Measurements from ENCODE around the gene RBM4. TPM values are rescaled to one million over a fixed set of nuclear protein-coding genes. Genes with fewer than 3 reads are reported as not detected.

Gene RBM4
- total RNA-seq, 1 experiment from 2014 or later: 272 TPM

- Mint-ChIP-seq H3K9me3 (peaks cover 17 to 27% of the 10 kb centered on the region in 2 experiments), H3K36me3 (ENCODE audit: insufficient read depth in 1 of 3, low read depth in 3 of 3) (peaks cover 2 to 25% (median 20%) of the 10 kb centered on the region in 3 experiments; a peak in 6 of 7 replicates), H3K4me1 (peaks cover 15 to 17% of the 10 kb centered on the region in 2 experiments), H3K4me3 (peak within 1 kb of the TSS; percentile 97 to 98), H3K27me3 (ENCODE audit: low read depth) (peaks cover 25% of the 10 kb centered on the region), H3K27ac (peak within 1 kb of the TSS; percentile 98 to 99 (median 99))
- H3K4me1 ChIP-seq (ENCODE audit: insufficient read depth, low read length): no peaks in the 10 kb centered on the region; the same call in 1 of the 2 replicates
- peak within 1 kb of the TSS; percentile 35 for H3K9ac ChIP-seq (ENCODE audit: extremely low read depth, insufficient read length, low read length)
- no peak within 1 kb of the TSS for H3T11ph ChIP-seq (ENCODE audit: low read length)
- H3K23ac ChIP-seq (ENCODE audit: insufficient read length, low read depth, low read length): no peak within 1 kb of the TSS
- peak within 1 kb of the TSS; percentile 55 for H4K91ac ChIP-seq (ENCODE audit: insufficient read length, low read depth, low read length)
- peaks cover 10% of the 10 kb centered on the region for H3K23me2 ChIP-seq (ENCODE audit: insufficient read length, low read depth, low read length, poor library complexity, severe bottlenecking)
- H2BK5ac ChIP-seq (ENCODE audit: insufficient read length, low read length): no peak within 1 kb of the TSS
- H3K79me2 ChIP-seq (ENCODE audit: insufficient read depth, low read length): no peaks in the 10 kb centered on the region
- peak; percentile 91 for TF ChIP-seq CTCF (conservative IDR thresholded peaks at IDR 0.05)
- H3K4me2 ChIP-seq (ENCODE audit: insufficient read depth, insufficient read length, low read length): peak within 1 kb of the TSS; percentile 73
- no peak within 1 kb of the TSS for H2AFZ ChIP-seq (ENCODE audit: low read length)
- no peaks in the 10 kb centered on the region for H3K9me3 ChIP-seq (ENCODE audit: control insufficient read depth, low read depth, low read length)
- no peak within 1 kb of the TSS for H2BK120ac ChIP-seq (ENCODE audit: low read depth, low read length, poor library complexity, severe bottlenecking)
- no peak within 1 kb of the TSS for H2BK20ac ChIP-seq (ENCODE audit: low read depth, low read length, poor library complexity, severe bottlenecking)
- no peak within 1 kb of the TSS for H2BK12ac ChIP-seq (ENCODE audit: insufficient read length, low read depth, low read length)
- H3K56ac ChIP-seq (ENCODE audit: insufficient read length, low read depth, low read length): no peak within 1 kb of the TSS
- H4K5ac ChIP-seq (ENCODE audit: insufficient read length, low read depth, low read length): no peak within 1 kb of the TSS
- no peaks in the 10 kb centered on the region for H3K27me3 ChIP-seq (ENCODE audit: insufficient read depth, low read length)
- H4K20me1 ChIP-seq (ENCODE audit: control insufficient read depth, insufficient read depth, insufficient read length): no peaks in the 10 kb centered on the region
- H3K18ac ChIP-seq (ENCODE audit: insufficient read length, low read depth, low read length): peak within 1 kb of the TSS; percentile 54
- H3K14ac ChIP-seq (ENCODE audit: insufficient read depth, low read length): peak within 1 kb of the TSS; percentile 59
- WGBS (ENCODE audit: extremely low coverage, insufficient read length, low lambda C conversion rate): no CpG with 5 or more reads among the region's 68 CpGs
- H4K8ac ChIP-seq (replicated peaks; ENCODE audit: insufficient read length, low read depth, low read length): no peak within 1 kb of the TSS
- peaks cover 3% of the 10 kb centered on the region for H3K79me1 ChIP-seq (ENCODE audit: insufficient read depth, low read depth, low read length, poor library complexity, severe bottlenecking)
- DNase-seq: peak; percentile 96
- H3K27ac ChIP-seq (ENCODE audit: insufficient read length, low read depth, low read length): no peak within 1 kb of the TSS
- H2BK15ac ChIP-seq (ENCODE audit: low read depth, low read length): no peak within 1 kb of the TSS
- H2AK5ac ChIP-seq (ENCODE audit: insufficient read length, low read length): no peak within 1 kb of the TSS
- H3K4ac ChIP-seq (ENCODE audit: low read depth, low read length): no peak within 1 kb of the TSS
Observed at GRCh38 chr11:66592457-66593302, 45.8 kb upstream of the RBM4 start, which contains the start of the genes CCDC87 and CCS. Gene CCDC87, minus strand, starts transcription at chr11:66593063. Its CDS starts 48 bp downstream, at chr11:66593015. Gene CCS, plus strand, starts transcription at chr11:66593185. Its CDS starts 77 bp downstream, at chr11:66593262.
